ENCODE results near the gene PRTG. TPM values are rescaled to one million over a fixed set of nuclear protein-coding genes. Genes with fewer than 3 reads are reported as not detected.

Gene PRTG
- total and polyA plus RNA-seq, 2 donors (not counting 3 experiments of a cell fraction or from before 2014, with no cell fraction given), result 3.4 to 12.4 TPM

DNA sequence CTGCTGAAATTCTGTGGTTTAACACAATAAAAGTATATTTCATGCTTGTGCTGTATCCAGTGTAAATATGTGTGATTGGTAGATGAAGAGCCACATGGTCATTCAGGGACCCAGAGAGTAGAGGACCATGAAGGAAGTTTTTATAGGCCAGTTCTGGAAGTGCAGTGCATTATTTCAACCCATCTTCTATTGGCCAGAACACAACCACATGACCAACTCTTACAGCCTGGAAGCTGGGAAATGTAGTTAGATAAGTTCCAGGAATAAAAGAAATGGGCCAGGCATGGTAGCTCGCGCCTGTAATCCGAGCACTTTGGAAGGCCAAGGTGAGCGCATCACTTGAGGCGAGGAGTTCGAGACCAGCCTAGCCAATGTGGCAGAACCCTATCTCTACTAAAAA, 21.4 kb upstream of the PRTG start:
- Histone ChIP-seq H3K9me3 (replicated peaks; ENCODE audit: control insufficient read depth, insufficient read depth, low read length) (no peaks in the 10 kb centered on the region), H3K9me1 (replicated peaks; ENCODE audit: control insufficient read depth, extremely low read depth, insufficient read depth, low read length) (no peaks in the 10 kb centered on the region), H2AFZ (ENCODE audit: low read depth, low read length) (no peak overlapping the region), H3K4me3 (replicated peaks in 1 of 3; ENCODE audit: insufficient read depth in 1 of 3, low read depth in 1 of 3, low read length in 3 of 3) (no peak overlapping the region), H3K4me1 (ENCODE audit: control insufficient read depth, extremely low read depth, insufficient read depth, low read length) (no peaks in the 10 kb centered on the region), H3K79me2 (ENCODE audit: control insufficient read depth, insufficient read depth, low read length) (no peaks in the 10 kb centered on the region), H3K27me3 (ENCODE audit: control insufficient read depth in 2 of 2, insufficient read depth in 2 of 2, low read length in 2 of 2) (no peaks in the 10 kb centered on the region), H3K4me2 (ENCODE audit: insufficient read depth, low read length) (no peak overlapping the region), H3K9ac (replicated peaks; ENCODE audit: extremely low read depth, insufficient read depth, low read length) (no peak overlapping the region), H3K27ac (ENCODE audit: insufficient read depth, low read depth, low read length) (no peak overlapping the region), H4K20me1 (replicated peaks; ENCODE audit: control insufficient read depth, extremely low read depth, insufficient read depth, low read length) (no peaks in the 10 kb centered on the region), H3K36me3 (ENCODE audit: control insufficient read depth in 2 of 2, extremely low read depth in 1 of 2, insufficient read depth in 2 of 2, low read length in 2 of 2) (no peaks in the 10 kb centered on the region)
- BruUV-seq (replicated peaks), result no TSS peak
- no peak for FAIRE-seq
- DNase-seq (ENCODE audit: low read depth, low spot score), result no peak
- CTCF ChIA-PET, result interaction anchor here (0.8 to 4.5 kb wide), 3 partner anchors 10 to 79 kb away, joined by 3 to 40 read pairs (median 3); no protein-coding TSS in a partner anchor
- POLR2A ChIA-PET, result no interaction called here
- TF ChIP-seq, protein P1, sequence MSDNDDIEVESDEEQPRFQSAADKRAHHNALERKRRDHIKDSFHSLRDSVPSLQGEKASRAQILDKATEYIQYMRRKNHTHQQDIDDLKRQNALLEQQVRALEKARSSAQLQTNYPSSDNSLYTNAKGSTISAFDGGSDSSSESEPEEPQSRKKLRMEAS (IDR thresholded peaks at IDR 0.05; ENCODE audit: insufficient read depth, insufficient read length), result no peak
- no peak for TF ChIP-seq POLR2AphosphoS5 (IDR thresholded peaks at IDR 0.05; ENCODE audit: insufficient read depth, low read depth, low read length)
- no peak for TF ChIP-seq EZH2 (IDR thresholded peaks at IDR 0.05; ENCODE audit: borderline replicate concordance, low read depth, low read length, severe bottlenecking)
- no peak for TF ChIP-seq JUN (IDR thresholded peaks at IDR 0.05; ENCODE audit: borderline replicate concordance, insufficient read depth, insufficient read length, low read depth)
- no peak for TF ChIP-seq POLR2A (IDR thresholded peaks at IDR 0.05; ENCODE audit: low read depth, low read length)
- TF ChIP-seq MYC (IDR thresholded peaks at IDR 0.05; ENCODE audit: low read depth, low read length), result no peak
- no peak for TF ChIP-seq GATA2 (IDR thresholded peaks at IDR 0.05; ENCODE audit: insufficient read depth, insufficient read length, low read depth, low read length)
- TF ChIP-seq FOS (IDR thresholded peaks at IDR 0.05; ENCODE audit: borderline replicate concordance, insufficient read depth, low read length), result no peak
- TF ChIP-seq, protein P2, sequence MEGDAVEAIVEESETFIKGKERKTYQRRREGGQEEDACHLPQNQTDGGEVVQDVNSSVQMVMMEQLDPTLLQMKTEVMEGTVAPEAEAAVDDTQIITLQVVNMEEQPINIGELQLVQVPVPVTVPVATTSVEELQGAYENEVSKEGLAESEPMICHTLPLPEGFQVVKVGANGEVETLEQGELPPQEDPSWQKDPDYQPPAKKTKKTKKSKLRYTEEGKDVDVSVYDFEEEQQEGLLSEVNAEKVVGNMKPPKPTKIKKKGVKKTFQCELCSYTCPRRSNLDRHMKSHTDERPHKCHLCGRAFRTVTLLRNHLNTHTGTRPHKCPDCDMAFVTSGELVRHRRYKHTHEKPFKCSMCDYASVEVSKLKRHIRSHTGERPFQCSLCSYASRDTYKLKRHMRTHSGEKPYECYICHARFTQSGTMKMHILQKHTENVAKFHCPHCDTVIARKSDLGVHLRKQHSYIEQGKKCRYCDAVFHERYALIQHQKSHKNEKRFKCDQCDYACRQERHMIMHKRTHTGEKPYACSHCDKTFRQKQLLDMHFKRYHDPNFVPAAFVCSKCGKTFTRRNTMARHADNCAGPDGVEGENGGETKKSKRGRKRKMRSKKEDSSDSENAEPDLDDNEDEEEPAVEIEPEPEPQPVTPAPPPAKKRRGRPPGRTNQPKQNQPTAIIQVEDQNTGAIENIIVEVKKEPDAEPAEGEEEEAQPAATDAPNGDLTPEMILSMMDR (IDR thresholded peaks at IDR 0.05; ENCODE audit: extremely low read depth in 1 of 2, insufficient read depth in 1 of 2, low read depth in 1 of 2, low read length in 2 of 2), result no peak
- dilution Hi-C loops (cut with MboI; ENCODE audit: extremely low pct_ligation_motif_present, low sequenced_read_pairs), result no loop called here
- intact Hi-C loops (cut with micrococcal nuclease), result no loop called here

Measured in endothelial cell of umbilical vein (primary cell).